Endothelial cell of umbilical vein (primary cell): ENCODE results near the gene DAO. TPM values are rescaled to one million over a fixed set of nuclear protein-coding genes. Genes with fewer than 3 reads are reported as not detected.
A peak's percentile ranks its signal among the peaks of the same experiment; 100 is the strongest.

ENCODE experiments used
- BruUV-seq: library from RNA; stranded (reverse); fragments of 400-500 nt; replicated peaks from 2 replicates; lab custom pipeline; 2021; lab: Mats Ljungman, UMichigan
- CTCF ChIA-PET: fragments of 300-600, 350-600 bp; sonication (Branson Sonifier 250); formaldehyde crosslinking; loops from one replicate; lab custom pipeline; 2021; ENCODE audit warnings: antibody characterized with exemption, inconsistent platforms; lab: Charles Lee
- POLR2A ChIA-PET: fragments of 300-600, 350-600 bp; sonication (Branson Sonifier 250); formaldehyde crosslinking; loops from one replicate; lab custom pipeline; 2021; ENCODE audit warnings: antibody characterized with exemption, inconsistent platforms; lab: Charles Lee
- DNase-seq: peaks from one replicate; pipeline ENCODE4 v3.0.0-alpha.2; 2011; ENCODE audit warnings: low read depth, low spot score
- FAIRE-seq: peaks from 2 replicates; lab custom pipeline; 2011; peaks lifted over from hg19 to GRCh38; lab: Jason Lieb, UNC
- H2AFZ ChIP-seq: 2 replicates; pipeline ENCODE4 v1.6.0; 2012; ENCODE audit warnings: low read depth, low read length, control low read depth, inconsistent platforms
- H3K27ac ChIP-seq: 2 replicates; pipeline ENCODE4 v1.5.1; 2011; ENCODE audit warnings: low read depth, mild to moderate bottlenecking, control low read depth, low read length, moderate library complexity; ENCODE audit not compliant: insufficient read depth
- H3K27me3 ChIP-seq, 2 experiments: 2 replicates each; pipeline versions ENCODE4 v1.6.0 to v1.6.1; 2011; ENCODE audit warnings: low read length in 2 of 2, mixed read lengths in 1 of 2; ENCODE audit not compliant: control insufficient read depth in 2 of 2, insufficient read depth in 2 of 2
- H3K36me3 ChIP-seq, 2 experiments: 2 replicates in 1 of 2; 3 replicates in 1 of 2; pipeline ENCODE4 v1.5.1; 2011; ENCODE audit warnings: low read length in 2 of 2, mild to moderate bottlenecking in 1 of 2, moderate library complexity in 1 of 2; ENCODE audit not compliant: control insufficient read depth in 2 of 2, insufficient read depth in 2 of 2; ENCODE audit errors: extremely low read depth in 1 of 2
- H3K4me1 ChIP-seq: 3 replicates; pipeline ENCODE4 v1.5.1; 2011; ENCODE audit warnings: mild to moderate bottlenecking, low read length; ENCODE audit not compliant: control insufficient read depth, insufficient read depth; ENCODE audit errors: extremely low read depth
- H3K4me2 ChIP-seq: 2 replicates; pipeline ENCODE4 v1.6.1; 2011; ENCODE audit warnings: low read length, control low read depth, mixed read lengths; ENCODE audit not compliant: insufficient read depth
- H3K4me3 ChIP-seq, 3 experiments: fragments of 200-600 bp in 1 of 3; sonication (generic), shearing (Covaris generic) in 1 of 3; replicated peaks in 1 of 3; 2 replicates each; pipeline ENCODE4 v1.5.1; 2011 to 2016; ENCODE audit warnings: control low read depth in 3 of 3, low read length in 3 of 3, mild to moderate bottlenecking in 2 of 3, inconsistent platforms in 1 of 3, low read depth in 1 of 3, moderate library complexity in 1 of 3; ENCODE audit not compliant: insufficient read depth in 1 of 3
- H3K79me2 ChIP-seq: 2 replicates; pipeline ENCODE4 v1.6.0; 2012; ENCODE audit warnings: low read length, inconsistent platforms; ENCODE audit not compliant: control insufficient read depth, insufficient read depth
- H3K9ac ChIP-seq: replicated peaks from 2 replicates; pipeline ENCODE3; 2011; ENCODE audit warnings: low read length, control low read depth; ENCODE audit not compliant: insufficient read depth; ENCODE audit errors: extremely low read depth
- H3K9me1 ChIP-seq: replicated peaks from 3 replicates; pipeline ENCODE4 v1.6.0; 2011; ENCODE audit warnings: mild to moderate bottlenecking, low read length; ENCODE audit not compliant: control insufficient read depth, insufficient read depth; ENCODE audit errors: extremely low read depth
- H3K9me3 ChIP-seq: replicated peaks from 2 replicates; pipeline ENCODE4 v1.5.1; 2012; ENCODE audit warnings: low read length, inconsistent platforms; ENCODE audit not compliant: control insufficient read depth, insufficient read depth
- H4K20me1 ChIP-seq: replicated peaks from 2 replicates; pipeline ENCODE3; 2011; ENCODE audit warnings: mild to moderate bottlenecking, low read length; ENCODE audit not compliant: control insufficient read depth, insufficient read depth; ENCODE audit errors: extremely low read depth
- CTCF ChIP-seq, 2 donors: IDR thresholded peaks; 1 replicate in 1 of 2; 2 replicates in 1 of 2; pipeline ENCODE4 v1.5.1; 2011; ENCODE audit warnings: low read length in 2 of 2, mild to moderate bottlenecking in 2 of 2, moderate library complexity in 2 of 2, control low read depth in 1 of 2, inconsistent platforms in 1 of 2, low read depth in 1 of 2; ENCODE audit not compliant: insufficient read depth in 1 of 2; ENCODE audit errors: extremely low read depth in 1 of 2
- EZH2 ChIP-seq: IDR thresholded peaks from 2 replicates; pipeline ENCODE4 v1.6.1; 2012; ENCODE audit warnings: borderline replicate concordance, low read depth, mild to moderate bottlenecking, moderate library complexity, low read length, inconsistent platforms; ENCODE audit not compliant: severe bottlenecking
- FOS ChIP-seq: IDR thresholded peaks from 2 replicates; pipeline ENCODE4 v1.6.1; 2011; ENCODE audit warnings: mild to moderate bottlenecking, low read length, moderate library complexity, borderline replicate concordance; ENCODE audit not compliant: insufficient read depth
- GATA2 ChIP-seq: IDR thresholded peaks from 2 replicates; pipeline ENCODE4 v1.7.0; 2011; ENCODE audit warnings: low read depth, mild to moderate bottlenecking, moderate library complexity, mixed read lengths, low read length; ENCODE audit not compliant: insufficient read length, insufficient read depth
- JUN ChIP-seq: IDR thresholded peaks from 2 replicates; pipeline ENCODE4 v1.6.1; 2011; ENCODE audit warnings: borderline replicate concordance, low read depth; ENCODE audit not compliant: insufficient read length, insufficient read depth
- MYC ChIP-seq: IDR thresholded peaks from one replicate; pipeline ENCODE4 v1.6.1; 2011; ENCODE audit warnings: mild to moderate bottlenecking, low read depth, low read length
- POLR2A ChIP-seq: IDR thresholded peaks from 2 replicates; pipeline ENCODE4 v1.6.1; 2012; ENCODE audit warnings: low read depth, mild to moderate bottlenecking, control low read depth, low read length
- POLR2AphosphoS5 ChIP-seq: IDR thresholded peaks from 2 replicates; pipeline ENCODE4 v1.6.1; 2012; ENCODE audit warnings: low read depth, mild to moderate bottlenecking, control low read depth, low read length, moderate library complexity; ENCODE audit not compliant: insufficient read depth
- dilution Hi-C: fragments of 300-500 bp; cut with MboI; formaldehyde crosslinking; loops from one replicate; pipeline ENCODE4 v1.15.0; 2019; ENCODE audit warnings: low sequenced_read_pairs; ENCODE audit not compliant: extremely low pct_ligation_motif_present
- intact Hi-C: fragments of 100-400 bp; cut with micrococcal nuclease; formaldehyde crosslinking; loops from one replicate; pipeline ENCODE4 v1.10.0; 2022
- polyA plus RNA-seq, 4 experiments: library from polyadenylated mRNA; depleted of rRNA in 3 of 4; stranded (reverse) in 3 of 4; unstranded in 1 of 4; fragments of >200 nt; gene quantifications; 2 replicates each; pipeline versions ENCODE4 v1.2.1 to v1.2.3, GENCODE V29; 2011 to 2012; ENCODE audit warnings: missing spikeins in 1 of 4
- total RNA-seq: library from RNA; stranded (reverse); gene quantifications from 2 replicates; pipeline ENCODE4 v1.2.3, GENCODE V29; 2021
- TF ChIP-seq, protein P1 (sequence below): IDR thresholded peaks from 2 replicates; pipeline ENCODE4 v1.6.1; 2011; ENCODE audit not compliant: insufficient read depth, insufficient read length

The DAO gene
- total and polyA plus RNA-seq, 2 donors (not counting 3 experiments of a cell fraction or from before 2014, with no cell fraction given) = not detected

DNA sequence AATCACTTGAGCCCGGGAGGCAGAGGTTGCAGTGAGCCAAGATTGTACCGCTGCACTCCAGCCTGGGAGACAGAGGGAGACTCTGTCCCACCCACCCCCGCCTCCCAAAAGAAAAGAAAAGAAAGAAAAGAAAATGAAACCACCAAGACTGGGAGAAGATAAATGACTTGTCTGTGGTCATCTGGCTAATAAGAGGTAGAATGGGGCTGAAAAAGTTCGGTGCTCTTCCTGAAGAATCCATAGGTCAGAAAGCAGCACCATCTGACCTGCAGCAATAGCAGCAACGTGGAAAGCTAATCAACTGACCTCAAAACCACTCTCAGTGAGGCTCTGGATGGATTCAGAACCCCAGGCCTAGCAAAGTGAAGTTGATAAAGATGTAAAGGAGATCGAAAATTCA, 47.7 kb upstream of the DAO start:
- Histone ChIP-seq H3K79me2 (peaks cover 59% of the 10 kb centered on the region), H2AFZ (no peak overlapping the region), H3K27me3 (no peaks in the 10 kb centered on the region), H3K27ac (peak overlapping the region; percentile 97), H3K9ac (peak overlapping the region; percentile 97), H3K4me2 (peak overlapping the region; percentile 37), H3K4me1 (peaks cover 69% of the 10 kb centered on the region), H3K36me3 (peaks cover 16 to 22% of the 10 kb centered on the region in 2 experiments), H3K9me1 (no peaks in the 10 kb centered on the region), H4K20me1 (no peaks in the 10 kb centered on the region), H3K4me3 (no peak overlapping the region), H3K9me3 (no peaks in the 10 kb centered on the region)
- no TSS peak for BruUV-seq
- FAIRE-seq = no peak
- peak; percentile 22 for DNase-seq
- CTCF ChIA-PET = interaction anchor here (0.8 to 2.7 kb wide), 6 partner anchors 18 to 167 kb away, joined by 3 to 18 read pairs (median 10); no protein-coding TSS in a partner anchor
- TF ChIP-seq CTCF (IDR thresholded peaks at IDR 0.05; ENCODE audit: extremely low read depth in 1 of 2, insufficient read depth in 1 of 2, low read depth in 1 of 2, low read length in 2 of 2) = no peak
- TF ChIP-seq, protein P1, sequence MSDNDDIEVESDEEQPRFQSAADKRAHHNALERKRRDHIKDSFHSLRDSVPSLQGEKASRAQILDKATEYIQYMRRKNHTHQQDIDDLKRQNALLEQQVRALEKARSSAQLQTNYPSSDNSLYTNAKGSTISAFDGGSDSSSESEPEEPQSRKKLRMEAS = no peak
- TF ChIP-seq POLR2A = no peak
- no peak for TF ChIP-seq GATA2
- TF ChIP-seq FOS = no peak
- TF ChIP-seq MYC = no peak
- no peak for TF ChIP-seq JUN
- no peak for TF ChIP-seq POLR2AphosphoS5
- TF ChIP-seq EZH2 = no peak
- POLR2A ChIA-PET = interaction anchor here (0.8 to 3.6 kb wide), 3 partner anchors 18 to 147 kb away, joined by 6 to 24 read pairs (median 16); no protein-coding TSS in a partner anchor
- dilution Hi-C loops (loop anchor here (25.0 kb wide), 1 partner anchor 170 kb away; no protein-coding TSS in a partner anchor), intact Hi-C loops (no loop called here)
